ENCODE results near the gene RAC3.

Gene RAC3

GRCh38 chr17:82031303-82031884, at the start of gene RAC3:
Gene RAC3 (plus strand): TSS chr17:82031678. CDS start chr17:82031762, 84 bp downstream.
- peak within 1 kb of the TSS; percentile 78 for H3K4me3 Mint-ChIP-seq
- H3K9me3 Mint-ChIP-seq = no peaks in the 10 kb centered on the region
- H3K27ac Mint-ChIP-seq = no peak within 1 kb of the TSS
- ATAC-seq (peak; percentile 33), DNase-seq (ENCODE audit: low spot score in 2 of 2) (no peak)
- H3K4me1 Mint-ChIP-seq = peaks cover 20% of the 10 kb centered on the region
- H3K36me3 Mint-ChIP-seq = peaks cover 24% of the 10 kb centered on the region

GRCh38 chr17:81983011-81983638, 48.4 kb upstream of the RAC3 start:
- DNase-seq (ENCODE audit: low spot score in 2 of 2) (no peak), ATAC-seq (no peak)
- H3K4me1 Mint-ChIP-seq = peaks cover 40% of the 10 kb centered on the region
- no peaks in the 10 kb centered on the region for H3K9me3 Mint-ChIP-seq
- peaks cover 50% of the 10 kb centered on the region for H3K36me3 Mint-ChIP-seq
- H3K4me3 Mint-ChIP-seq = no peak overlapping the region
- no peak overlapping the region for H3K27ac Mint-ChIP-seq

- H3K4me3 Mint-ChIP-seq = no peak overlapping the region
- no peak for ATAC-seq
- H3K9me3 Mint-ChIP-seq = no peaks in the 10 kb centered on the region
- H3K27ac Mint-ChIP-seq = no peak overlapping the region
- peaks cover 33% of the 10 kb centered on the region for H3K4me1 Mint-ChIP-seq
- peaks cover 49% of the 10 kb centered on the region for H3K36me3 Mint-ChIP-seq
- DNase-seq (ENCODE audit: low spot score in 2 of 2) = no peak
Measured at GRCh38 chr17:81983639-81984373, 47.7 kb upstream of the RAC3 start.

GRCh38 chr17:81984773-81985410, 46.6 kb upstream of the RAC3 start:
- Mint-ChIP-seq H3K27ac (no peak overlapping the region), H3K9me3 (no peaks in the 10 kb centered on the region), H3K4me3 (no peak overlapping the region), H3K4me1 (peaks cover 22% of the 10 kb centered on the region), H3K36me3 (peaks cover 42% of the 10 kb centered on the region)
- no peak for DNase-seq (ENCODE audit: low spot score in 2 of 2)
- ATAC-seq = no peak

- DNase-seq (ENCODE audit: low spot score in 2 of 2) (no peak), ATAC-seq (no peak)
- Mint-ChIP-seq H3K36me3 (peaks cover 38% of the 10 kb centered on the region), H3K9me3 (no peaks in the 10 kb centered on the region), H3K4me1 (peaks cover 20% of the 10 kb centered on the region), H3K4me3 (no peak overlapping the region), H3K27ac (no peak overlapping the region)
Measured at GRCh38 chr17:81986606-81987005, 44.9 kb upstream of the RAC3 start.

- peaks cover 18% of the 10 kb centered on the region for H3K4me1 Mint-ChIP-seq
- H3K9me3 Mint-ChIP-seq = no peaks in the 10 kb centered on the region
- no peak for ATAC-seq
- H3K36me3 Mint-ChIP-seq = peaks cover 35% of the 10 kb centered on the region
- no peak overlapping the region for H3K4me3 Mint-ChIP-seq
- no peak for DNase-seq (ENCODE audit: low spot score in 2 of 2)
- peak overlapping the region; percentile 29 for H3K27ac Mint-ChIP-seq
Measured at GRCh38 chr17:81987161-81987770, 44.2 kb upstream of the RAC3 start.

GRCh38 chr17:81990836-81991683, 40.4 kb upstream of the RAC3 start:
- Mint-ChIP-seq H3K36me3 (peaks cover 10% of the 10 kb centered on the region), H3K4me3 (no peak overlapping the region), H3K27ac (peak overlapping the region; percentile 46), H3K4me1 (peaks cover 12% of the 10 kb centered on the region), H3K9me3 (no peaks in the 10 kb centered on the region)
- ATAC-seq (no peak), DNase-seq (ENCODE audit: low spot score in 2 of 2) (no peak)

- H3K4me3 Mint-ChIP-seq = no peak overlapping the region
- DNase-seq (ENCODE audit: low spot score in 2 of 2) = no peak
- H3K4me1 Mint-ChIP-seq = peaks cover 7% of the 10 kb centered on the region
- no peak for ATAC-seq
- H3K36me3 Mint-ChIP-seq = peaks cover 7% of the 10 kb centered on the region
- H3K9me3 Mint-ChIP-seq = no peaks in the 10 kb centered on the region
- H3K27ac Mint-ChIP-seq = no peak overlapping the region
Measured at GRCh38 chr17:81991684-81992305, 39.7 kb upstream of the RAC3 start.

GRCh38 chr17:81992306-81993102, 39.0 kb upstream of the RAC3 start:
- H3K4me1 Mint-ChIP-seq = peaks cover 7% of the 10 kb centered on the region
- DNase-seq (ENCODE audit: low spot score in 2 of 2) (no peak), ATAC-seq (no peak)
- no peak overlapping the region for H3K27ac Mint-ChIP-seq
- H3K4me3 Mint-ChIP-seq = no peak overlapping the region
- H3K36me3 Mint-ChIP-seq = peaks cover 7% of the 10 kb centered on the region
- no peaks in the 10 kb centered on the region for H3K9me3 Mint-ChIP-seq

GRCh38 chr17:81993729-81994592, 37.5 kb upstream of the RAC3 start:
- H3K4me1 Mint-ChIP-seq = peaks cover 7% of the 10 kb centered on the region
- H3K36me3 Mint-ChIP-seq = peaks cover 7% of the 10 kb centered on the region
- no peak overlapping the region for H3K27ac Mint-ChIP-seq
- no peak overlapping the region for H3K4me3 Mint-ChIP-seq
- no peak for ATAC-seq
- no peaks in the 10 kb centered on the region for H3K9me3 Mint-ChIP-seq
- no peak for DNase-seq (ENCODE audit: low spot score in 2 of 2)

- H3K4me3 Mint-ChIP-seq = no peak overlapping the region
- DNase-seq (ENCODE audit: low spot score in 2 of 2) = no peak
- no peak for ATAC-seq
- H3K4me1 Mint-ChIP-seq = peaks cover 7% of the 10 kb centered on the region
- no peak overlapping the region for H3K27ac Mint-ChIP-seq
- peaks cover 7% of the 10 kb centered on the region for H3K36me3 Mint-ChIP-seq
- no peaks in the 10 kb centered on the region for H3K9me3 Mint-ChIP-seq
Measured at GRCh38 chr17:81994593-81995462, 36.6 kb upstream of the RAC3 start.

All from stimulated activated effector memory CD8-positive, alpha-beta T cell treated with anti-CD3 and anti-CD28 coated beads, Interleukin-12 subunit alpha, Interleukin-12 subunit beta, amount 100 ng/mL, for 72 hours (primary cell).